OCI-LY7 (cell line): ENCODE data around the gene NAV2. TPM values are rescaled to one million over a fixed set of nuclear protein-coding genes. Genes with fewer than 3 reads are reported as not detected.

Experiments
- BruUV-seq: library from RNA; stranded (reverse); fragments of 400-500 nt; replicated peaks from 2 replicates; lab custom pipeline; 2021; lab: Mats Ljungman, UMichigan
- CTCF ChIA-PET: fragments of 300-600 bp; sonication (Branson Sonifier 250); formaldehyde crosslinking; loops from one replicate; lab custom pipeline; 2022; ENCODE audit warnings: antibody characterized with exemption; ENCODE audit not compliant: unreplicated experiment; lab: Charles Lee
- POLR2A ChIA-PET: fragments of 300-600 bp; sonication (Branson Sonifier 250); formaldehyde crosslinking; loops from one replicate; lab custom pipeline; 2022; ENCODE audit warnings: antibody characterized with exemption; lab: Charles Lee
- DNase-seq: peaks from one replicate; pipeline ENCODE4 v3.0.0-alpha.2; 2015; ENCODE audit warnings: low spot score
- H2AFZ ChIP-seq: fragments of 200-600 bp; sonication (generic), shearing (Covaris generic); 2 replicates; pipeline ENCODE4 v1.6.1; 2014; ENCODE audit warnings: mild to moderate bottlenecking, antibody characterized with exemption, low read length, moderate library complexity
- H3K27ac ChIP-seq: fragments of 200-600 bp; sonication (generic); 2 replicates; pipeline ENCODE4 v1.5.1; 2014; ENCODE audit warnings: mixed run types, low read depth, mild to moderate bottlenecking, moderate library complexity, low read length, inconsistent platforms; ENCODE audit not compliant: poor library complexity, severe bottlenecking
- H3K36me3 ChIP-seq: fragments of 200-600 bp; sonication (generic); 2 replicates; pipeline ENCODE4 v1.6.1; 2014; ENCODE audit warnings: mild to moderate bottlenecking, antibody characterized with exemption, low read length, moderate library complexity, mixed read lengths; ENCODE audit not compliant: insufficient read depth
- H3K4me1 ChIP-seq: fragments of 200-600 bp; sonication (generic); 2 replicates; pipeline ENCODE4 v1.5.1; 2014; ENCODE audit warnings: mild to moderate bottlenecking, low read length; ENCODE audit not compliant: insufficient read depth, poor library complexity, severe bottlenecking
- H3K4me2 ChIP-seq: fragments of 200-600 bp; sonication (generic); 2 replicates; pipeline ENCODE4 v1.6.1; 2014; ENCODE audit warnings: mild to moderate bottlenecking, low read length
- H3K4me3 ChIP-seq: fragments of 200-600 bp; sonication (generic); 2 replicates; pipeline ENCODE4 v1.5.1; 2014; ENCODE audit warnings: mild to moderate bottlenecking, low read depth, low read length; ENCODE audit not compliant: poor library complexity, severe bottlenecking
- H3K79me2 ChIP-seq: fragments of 200-600 bp; sonication (generic); 2 replicates; pipeline ENCODE4 v1.6.1; 2016; ENCODE audit warnings: low read depth, mild to moderate bottlenecking, low read length, moderate library complexity, mixed read lengths; ENCODE audit not compliant: insufficient read depth
- H3K9me2 ChIP-seq: fragments of 200-600 bp; sonication (generic); 2 replicates; pipeline ENCODE4 v1.6.1; 2016; ENCODE audit warnings: mild to moderate bottlenecking, low read length, mixed read lengths; ENCODE audit not compliant: insufficient read depth
- H3K9me3 ChIP-seq: fragments of 200-600 bp; sonication (generic); 2 replicates; pipeline ENCODE4 v1.6.1; 2014; ENCODE audit warnings: mild to moderate bottlenecking, mixed run types, low read length, mixed read lengths
- H4K20me1 ChIP-seq: fragments of 200-600 bp; sonication (generic); 2 replicates; pipeline ENCODE4 v1.6.1; 2014; ENCODE audit warnings: mild to moderate bottlenecking, antibody characterized with exemption, low read length, moderate library complexity, mixed read lengths; ENCODE audit not compliant: insufficient read depth
- EZH2phosphoT487 ChIP-seq: fragments of 200-600 bp; sonication (generic); IDR thresholded peaks from 2 replicates; pipeline ENCODE4 v1.6.1; 2018; ENCODE audit warnings: low read depth, borderline replicate concordance, mild to moderate bottlenecking, mixed run types, antibody characterized with exemption, low read length, moderate library complexity, mixed read lengths
- intact Hi-C: fragments of 100-400 bp; cut with micrococcal nuclease; formaldehyde crosslinking; loops from one replicate; pipeline ENCODE4 v1.10.0; 2022; ENCODE audit not compliant: unreplicated experiment
- total RNA-seq, 2 experiments: library from RNA; depleted of rRNA in 1 of 2; stranded (reverse); fragments of >200 nt in 1 of 2; shearing (Covaris generic) in 1 of 2; gene quantifications; 2 replicates each; pipeline ENCODE4 v1.2.3, GENCODE V29; 2014 to 2022
- TF ChIP-seq, protein P1 (sequence below): fragments of 200-600 bp; sonication (generic); conservative IDR thresholded peaks from 2 replicates; pipeline ENCODE4 v1.5.1; 2014; ENCODE audit warnings: mild to moderate bottlenecking, antibody characterized with exemption, low read length, moderate library complexity, mixed read lengths

Gene NAV2
- total RNA-seq, 2 experiments from 2014 or later, result 0.06 to 0.68 TPM

DNA sequence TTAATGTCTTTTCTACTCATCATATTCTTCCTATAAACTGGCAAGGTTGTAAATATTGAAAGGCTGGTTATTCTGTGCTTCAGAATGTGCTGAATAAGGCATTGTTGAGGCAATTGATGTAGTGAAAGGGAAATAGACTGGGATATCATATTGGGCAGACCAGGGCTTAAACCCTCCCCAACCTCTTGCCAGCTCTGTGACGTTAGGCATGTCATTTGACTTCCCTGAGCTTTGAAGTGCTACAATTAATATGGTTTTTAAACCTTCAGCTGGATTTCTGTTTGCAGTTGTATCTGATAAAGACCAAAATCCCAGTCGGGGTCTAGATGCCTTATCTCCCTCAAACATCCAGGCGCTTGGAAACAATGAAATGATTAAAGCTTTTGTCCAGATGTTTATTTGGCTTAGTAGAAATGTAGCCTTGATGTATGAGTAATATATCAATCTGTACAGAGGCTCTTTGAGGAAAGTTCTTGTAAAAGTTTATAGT is 239.5 kb downstream of the NAV2 start:
- Histone ChIP-seq H3K79me2 (no peaks in the 10 kb centered on the region), H2AFZ (peak overlapping the region; percentile 78), H3K27ac (no peak overlapping the region), H3K9me3 (no peaks in the 10 kb centered on the region), H3K4me2 (peak overlapping the region; percentile 68), H3K9me2 (no peaks in the 10 kb centered on the region), H3K36me3 (no peaks in the 10 kb centered on the region), H4K20me1 (no peaks in the 10 kb centered on the region), H3K4me3 (no peak overlapping the region), H3K4me1 (no peaks in the 10 kb centered on the region)
- TF ChIP-seq, protein P1, sequence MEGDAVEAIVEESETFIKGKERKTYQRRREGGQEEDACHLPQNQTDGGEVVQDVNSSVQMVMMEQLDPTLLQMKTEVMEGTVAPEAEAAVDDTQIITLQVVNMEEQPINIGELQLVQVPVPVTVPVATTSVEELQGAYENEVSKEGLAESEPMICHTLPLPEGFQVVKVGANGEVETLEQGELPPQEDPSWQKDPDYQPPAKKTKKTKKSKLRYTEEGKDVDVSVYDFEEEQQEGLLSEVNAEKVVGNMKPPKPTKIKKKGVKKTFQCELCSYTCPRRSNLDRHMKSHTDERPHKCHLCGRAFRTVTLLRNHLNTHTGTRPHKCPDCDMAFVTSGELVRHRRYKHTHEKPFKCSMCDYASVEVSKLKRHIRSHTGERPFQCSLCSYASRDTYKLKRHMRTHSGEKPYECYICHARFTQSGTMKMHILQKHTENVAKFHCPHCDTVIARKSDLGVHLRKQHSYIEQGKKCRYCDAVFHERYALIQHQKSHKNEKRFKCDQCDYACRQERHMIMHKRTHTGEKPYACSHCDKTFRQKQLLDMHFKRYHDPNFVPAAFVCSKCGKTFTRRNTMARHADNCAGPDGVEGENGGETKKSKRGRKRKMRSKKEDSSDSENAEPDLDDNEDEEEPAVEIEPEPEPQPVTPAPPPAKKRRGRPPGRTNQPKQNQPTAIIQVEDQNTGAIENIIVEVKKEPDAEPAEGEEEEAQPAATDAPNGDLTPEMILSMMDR, result no peak
- no peak for TF ChIP-seq EZH2phosphoT487
- intact Hi-C loops, result loop anchor here (5.0 kb wide), 1 partner anchor 175 kb away; no protein-coding TSS in a partner anchor
- BruUV-seq, result no TSS peak
- ChIA-PET CTCF (interaction anchor here (0.6 kb wide), 1 partner anchor 13 kb away, joined by 3 read pairs; no protein-coding TSS in a partner anchor), POLR2A (interaction anchor here (0.7 kb wide), 1 partner anchor 165 kb away, joined by 3 read pairs; no protein-coding TSS in a partner anchor)
- no peak for DNase-seq

DNA sequence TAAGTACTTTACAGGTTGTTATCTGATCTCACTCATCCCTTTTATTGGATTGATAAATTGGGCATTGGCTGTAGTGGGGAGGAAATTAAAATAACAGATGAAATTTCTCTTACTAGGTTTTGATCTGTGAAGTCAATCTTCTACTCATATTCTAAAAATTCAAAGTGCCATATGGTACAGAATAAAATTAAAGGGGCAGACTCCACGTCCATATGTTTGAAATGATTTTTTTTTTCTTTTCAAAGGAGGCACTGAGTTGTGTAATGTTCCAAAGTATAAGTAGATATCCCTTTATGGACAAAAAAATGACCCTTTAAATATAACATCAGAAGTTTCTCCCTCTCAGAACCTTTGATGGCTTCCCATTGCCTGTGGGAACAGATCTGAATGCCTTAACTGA is 240.3 kb downstream of the NAV2 start:
- no peak for DNase-seq
- no peaks in the 10 kb centered on the region for H3K36me3 ChIP-seq
- no peak overlapping the region for H3K27ac ChIP-seq
- CTCF ChIA-PET, result interaction anchor here (0.6 kb wide), 1 partner anchor 12 kb away, joined by 3 read pairs; no protein-coding TSS in a partner anchor
- no peaks in the 10 kb centered on the region for H3K9me3 ChIP-seq
- no TSS peak for BruUV-seq
- no peaks in the 10 kb centered on the region for H3K4me1 ChIP-seq
- POLR2A ChIA-PET, result interaction anchor here (0.7 kb wide), 1 partner anchor 165 kb away, joined by 3 read pairs; no protein-coding TSS in a partner anchor
- H2AFZ ChIP-seq, result no peak overlapping the region
- no peak overlapping the region for H3K4me2 ChIP-seq
- no peak overlapping the region for H3K4me3 ChIP-seq
- no peaks in the 10 kb centered on the region for H3K79me2 ChIP-seq
- TF ChIP-seq, protein P1, result no peak
- TF ChIP-seq EZH2phosphoT487, result no peak
- H3K9me2 ChIP-seq, result no peaks in the 10 kb centered on the region
- intact Hi-C loops, result loop anchor here (5.0 kb wide), 1 partner anchor 174 kb away; no protein-coding TSS in a partner anchor
- H4K20me1 ChIP-seq, result no peaks in the 10 kb centered on the region

DNA sequence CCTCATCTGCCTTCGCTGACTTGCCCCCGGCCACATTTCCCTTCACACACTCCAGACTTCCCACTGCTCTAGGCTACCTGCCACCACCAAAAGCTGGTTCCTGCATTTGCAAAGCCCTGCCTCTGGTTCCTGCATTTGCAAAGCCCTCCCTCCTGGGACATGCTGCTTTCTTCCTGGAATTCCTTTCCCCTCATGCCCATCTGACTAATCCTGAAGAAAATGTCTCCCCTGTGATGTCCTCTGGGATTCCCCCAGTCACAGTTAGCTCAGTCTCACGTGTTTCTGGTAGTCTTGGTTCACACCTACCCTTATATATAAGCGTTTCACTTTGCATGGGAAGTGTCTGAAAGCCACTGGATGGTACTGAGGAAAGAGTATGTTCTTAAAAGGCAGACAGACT is 240.7 kb downstream of the NAV2 start:
- Histone ChIP-seq H3K4me2 (no peak overlapping the region), H2AFZ (no peak overlapping the region), H4K20me1 (no peaks in the 10 kb centered on the region), H3K4me3 (no peak overlapping the region), H3K4me1 (no peaks in the 10 kb centered on the region), H3K36me3 (no peaks in the 10 kb centered on the region), H3K9me2 (no peaks in the 10 kb centered on the region), H3K27ac (no peak overlapping the region), H3K9me3 (no peaks in the 10 kb centered on the region), H3K79me2 (no peaks in the 10 kb centered on the region)
- POLR2A ChIA-PET, result no interaction called here
- TF ChIP-seq EZH2phosphoT487, result no peak
- TF ChIP-seq, protein P1, result no peak
- CTCF ChIA-PET, result no interaction called here
- no TSS peak for BruUV-seq
- intact Hi-C loops, result loop anchor here (5.0 kb wide), 1 partner anchor 174 kb away; no protein-coding TSS in a partner anchor
- no peak for DNase-seq
